H9 (cell line): Measurements from ENCODE around the gene PLXNA4. TPM values are rescaled to one million over a fixed set of nuclear protein-coding genes. Genes with fewer than 3 reads are reported as not detected.
A peak's percentile ranks its signal among the peaks of the same experiment; 100 is the strongest.

Experiments used
- DNase-seq: peaks from one replicate; pipeline ENCODE4 v3.0.0-alpha.2; 2017
- H2AFZ ChIP-seq: one replicate; pipeline ENCODE4 v1.6.1; 2013; ENCODE audit warnings: mild to moderate bottlenecking, low read length, control low read depth, moderate library complexity
- H2AK5ac ChIP-seq: 2 replicates; pipeline ENCODE4 v1.6.1; 2013; ENCODE audit warnings: low read length, control low read depth, mixed read lengths; ENCODE audit not compliant: insufficient read length
- H2BK120ac ChIP-seq: one replicate; pipeline ENCODE4 v1.6.1; 2013; ENCODE audit warnings: low read depth, mild to moderate bottlenecking, low read length, control low read depth, inconsistent platforms; ENCODE audit not compliant: poor library complexity, severe bottlenecking
- H2BK12ac ChIP-seq: 2 replicates; pipeline ENCODE4 v1.6.1; 2013; ENCODE audit warnings: low read length, control low read depth, mixed read lengths, low read depth; ENCODE audit not compliant: insufficient read length
- H2BK15ac ChIP-seq: 2 replicates; pipeline ENCODE4 v1.6.1; 2013; ENCODE audit warnings: low read depth, low read length, control low read depth
- H2BK20ac ChIP-seq: one replicate; pipeline ENCODE4 v1.6.1; 2013; ENCODE audit warnings: low read depth, mild to moderate bottlenecking, low read length, control low read depth, inconsistent platforms; ENCODE audit not compliant: poor library complexity, severe bottlenecking
- H2BK5ac ChIP-seq: 2 replicates; pipeline ENCODE4 v1.6.1; 2013; ENCODE audit warnings: low read length, control low read depth, mixed read lengths; ENCODE audit not compliant: insufficient read length
- H3K14ac ChIP-seq: 2 replicates; pipeline ENCODE4 v1.6.1; 2013; ENCODE audit warnings: low read length, control low read depth; ENCODE audit not compliant: insufficient read depth
- H3K18ac ChIP-seq: 2 replicates; pipeline ENCODE4 v1.6.1; 2013; ENCODE audit warnings: low read depth, mild to moderate bottlenecking, mixed read lengths, low read length, control low read depth; ENCODE audit not compliant: insufficient read length
- H3K23ac ChIP-seq: 2 replicates; pipeline ENCODE4 v1.6.1; 2013; ENCODE audit warnings: low read length, control low read depth, mixed read lengths, low read depth; ENCODE audit not compliant: insufficient read length
- H3K23me2 ChIP-seq: 2 replicates; pipeline ENCODE4 v1.6.1; 2013; ENCODE audit warnings: low read depth, mild to moderate bottlenecking, mixed read lengths, low read length, control low read depth; ENCODE audit not compliant: insufficient read length, poor library complexity, severe bottlenecking
- H3K27ac ChIP-seq: 2 replicates; pipeline ENCODE4 v1.5.1; 2013; ENCODE audit warnings: low read length, control low read depth, mixed read lengths, low read depth; ENCODE audit not compliant: insufficient read length
- H3K27me3 ChIP-seq: 2 replicates; pipeline ENCODE4 v1.6.1; 2013; ENCODE audit warnings: low read length, control low read depth, inconsistent platforms; ENCODE audit not compliant: insufficient read depth
- H3K4ac ChIP-seq: 2 replicates; pipeline ENCODE4 v1.6.1; 2013; ENCODE audit warnings: low read depth, mild to moderate bottlenecking, control low read depth, inconsistent platforms, low read length, moderate library complexity
- H3K4me1 ChIP-seq: 2 replicates; pipeline ENCODE4 v1.6.1; 2013; ENCODE audit warnings: low read length, control low read depth, inconsistent platforms; ENCODE audit not compliant: insufficient read depth
- H3K4me2 ChIP-seq: 2 replicates; pipeline ENCODE4 v1.6.1; 2013; ENCODE audit warnings: low read length, control low read depth, mixed read lengths; ENCODE audit not compliant: insufficient read length, insufficient read depth
- H3K56ac ChIP-seq: 2 replicates; pipeline ENCODE4 v1.6.1; 2013; ENCODE audit warnings: low read depth, mild to moderate bottlenecking, mixed read lengths, low read length, control low read depth; ENCODE audit not compliant: insufficient read length
- H3K79me1 ChIP-seq: 2 replicates; pipeline ENCODE4 v1.6.1; 2013; ENCODE audit warnings: low read depth, mild to moderate bottlenecking, moderate library complexity, low read length, control low read depth, inconsistent platforms; ENCODE audit not compliant: insufficient read depth, poor library complexity, severe bottlenecking
- H3K79me2 ChIP-seq: 2 replicates; pipeline ENCODE4 v1.6.1; 2013; ENCODE audit warnings: low read length, control low read depth, inconsistent platforms; ENCODE audit not compliant: insufficient read depth
- H3K9ac ChIP-seq: 2 replicates; pipeline ENCODE4 v1.6.1; 2013; ENCODE audit warnings: low read length, control low read depth, mixed read lengths; ENCODE audit not compliant: insufficient read length; ENCODE audit errors: extremely low read depth
- H3K9me3 ChIP-seq: one replicate; pipeline ENCODE4 v1.6.1; 2013; ENCODE audit warnings: low read depth, low read length, inconsistent platforms; ENCODE audit not compliant: control insufficient read depth
- H3T11ph ChIP-seq: one replicate; pipeline ENCODE4 v1.6.1; 2013; ENCODE audit warnings: mild to moderate bottlenecking, low read length, control low read depth, inconsistent platforms
- H4K20me1 ChIP-seq: one replicate; pipeline ENCODE4 v1.6.1; 2013; ENCODE audit not compliant: control insufficient read depth, insufficient read length, insufficient read depth
- H4K5ac ChIP-seq: 2 replicates; pipeline ENCODE4 v1.6.1; 2013; ENCODE audit warnings: low read depth, mild to moderate bottlenecking, mixed read lengths, low read length, control low read depth; ENCODE audit not compliant: insufficient read length
- H4K8ac ChIP-seq: replicated peaks from 2 replicates; pipeline ENCODE4 v1.6.1; 2013; ENCODE audit warnings: low read length, control low read depth, mixed read lengths, low read depth; ENCODE audit not compliant: insufficient read length
- H4K91ac ChIP-seq: 2 replicates; pipeline ENCODE4 v1.6.1; 2013; ENCODE audit warnings: low read depth, mild to moderate bottlenecking, moderate library complexity, mixed read lengths, low read length, control low read depth; ENCODE audit not compliant: insufficient read length
- H3K27ac Mint-ChIP-seq, 3 experiments: 2 replicates in 2 of 3; 3 replicates in 1 of 3; pipeline ENCODE4 v1.8.0; 2020 to 2021; ENCODE audit warnings: mixed read lengths in 3 of 3, mild to moderate bottlenecking in 1 of 3, moderate library complexity in 1 of 3
- H3K27me3 Mint-ChIP-seq: 2 replicates; pipeline ENCODE4 v1.8.0; 2021; ENCODE audit warnings: low read depth, mild to moderate bottlenecking, moderate library complexity, mixed read lengths
- H3K36me3 Mint-ChIP-seq, 3 experiments: 2 replicates in 2 of 3; 3 replicates in 1 of 3; pipeline ENCODE4 v1.8.0; 2020 to 2021; ENCODE audit warnings: low read depth in 3 of 3, mixed read lengths in 3 of 3; ENCODE audit not compliant: insufficient read depth in 1 of 3
- H3K4me1 Mint-ChIP-seq, 2 experiments: 2 replicates each; pipeline ENCODE4 v1.8.0; 2020; ENCODE audit warnings: mixed read lengths in 2 of 2
- H3K4me3 Mint-ChIP-seq, 2 experiments: 2 replicates in 1 of 2; 3 replicates in 1 of 2; pipeline ENCODE4 v1.8.0; 2020 to 2021; ENCODE audit warnings: mild to moderate bottlenecking in 2 of 2, mixed read lengths in 2 of 2, moderate library complexity in 1 of 2
- H3K9me3 Mint-ChIP-seq, 2 experiments: 2 replicates in 1 of 2; 3 replicates in 1 of 2; pipeline ENCODE4 v1.8.0; 2020; ENCODE audit warnings: mild to moderate bottlenecking in 2 of 2, mixed read lengths in 2 of 2, moderate library complexity in 1 of 2
- CTCF ChIP-seq: fragments of 200-600 bp; sonication (generic); conservative IDR thresholded peaks from 3 replicates; pipeline ENCODE4 v1.8.0; 2021; ENCODE audit warnings: antibody characterized with exemption, mild to moderate bottlenecking
- WGBS: extraction: QIAGEN DNeasy Blood & Tissue Kit; methylation state at CpG from one replicate; pipeline ENCODE4 v1.1.7; 2013; ENCODE audit warnings: missing lambda C conversion rate, low lambda C conversion rate, mixed read lengths; ENCODE audit not compliant: insufficient read length; ENCODE audit errors: extremely low coverage; 5-methylcytosine and 5-hydroxymethylcytosine counted together
- total RNA-seq: library from RNA; stranded (reverse); gene quantifications from 2 replicates; pipeline ENCODE4 v1.2.1, GENCODE V29; 2021

Gene PLXNA4
- total RNA-seq, 1 experiment from 2014 or later = 0.35 TPM

GRCh38 chr7:132328760-132329159 is 247.5 kb downstream of the PLXNA4 start:
- H3K9me3 Mint-ChIP-seq = no peaks in the 10 kb centered on the region
- no peak for TF ChIP-seq CTCF
- H3K27ac Mint-ChIP-seq = peak overlapping the region in 1 of 3 experiments; percentile 44; a peak in 1 of 7 replicates
- Histone ChIP-seq H2BK15ac (no peak overlapping the region), H2AFZ (no peak overlapping the region), H2AK5ac (no peak overlapping the region), H3K27ac (no peak overlapping the region), H2BK120ac (no peak overlapping the region), H4K5ac (no peak overlapping the region), H3K14ac (no peak overlapping the region; the same call in 1 of the 2 replicates), H4K20me1 (no peaks in the 10 kb centered on the region), H3K18ac (no peak overlapping the region), H3K56ac (no peak overlapping the region), H4K91ac (no peak overlapping the region), H3K4me1 (no peaks in the 10 kb centered on the region), H3K9ac (no peak overlapping the region), H4K8ac (no peak overlapping the region), H2BK5ac (no peak overlapping the region), H3K27me3 (no peaks in the 10 kb centered on the region), H3K79me2 (no peaks in the 10 kb centered on the region), H3K4me2 (no peak overlapping the region), H2BK20ac (no peak overlapping the region), H3T11ph (no peak overlapping the region), H3K4ac (no peak overlapping the region), H3K23me2 (no peaks in the 10 kb centered on the region), H3K23ac (no peak overlapping the region), H3K79me1 (no peaks in the 10 kb centered on the region), H2BK12ac (no peak overlapping the region), H3K9me3 (no peaks in the 10 kb centered on the region)
- H3K4me3 Mint-ChIP-seq = no peak overlapping the region
- peaks cover 29% of the 10 kb centered on the region for H3K27me3 Mint-ChIP-seq
- no peaks in the 10 kb centered on the region for H3K4me1 Mint-ChIP-seq
- no peaks in the 10 kb centered on the region for H3K36me3 Mint-ChIP-seq
- no peak for DNase-seq
- WGBS = no CpG with 5 or more reads among the region's 5 CpGs
